22Rv1 (cell line): ENCODE results near the gene RFX4.

ENCODE experiments used
- CTCF ChIP-seq: fragments of 450-650 bp; IDR thresholded peaks from 2 replicates; pipeline ENCODE4 v1.5.1; 2017; ENCODE audit warnings: mild to moderate bottlenecking
- ZFX ChIP-seq: fragments of 450-650 bp; IDR thresholded peaks from 2 replicates; pipeline ENCODE4 v1.6.1; 2017; ENCODE audit warnings: antibody characterized with exemption, borderline replicate concordance

- TF ChIP-seq CTCF = no peak
- no peak for TF ChIP-seq ZFX
Observed at GRCh38 chr12:106696071-106696470, 113.3 kb downstream of the RFX4 start.
